SK-N-SH treated with all-trans-retinoic acid at 6 μM for 48 hours (cell line): Measurements from ENCODE around the gene ZKSCAN8.
A peak's percentile ranks its signal among the peaks of the same experiment; 100 is the strongest.

Source experiments
- ATAC-seq: fragments of 200-7000 bp; cut with Tn5 transposase; 3 replicates; pipeline ENCODE4 v1.9.1; 2020; ENCODE audit warnings: mild to moderate bottlenecking, moderate library complexity
- BACH2 ChIP-seq: fragments of 250-450 bp; sonication (Bioruptor Pico); IDR thresholded peaks from 2 replicates; pipeline ENCODE4 v1.9.0; 2021; ENCODE audit warnings: mild to moderate bottlenecking, borderline replicate concordance
- CREB5 ChIP-seq: fragments of 250-450 bp; sonication (Bioruptor Pico); IDR thresholded peaks from 2 replicates; pipeline ENCODE4 v1.5.1; 2020; ENCODE audit warnings: low read depth, mild to moderate bottlenecking, moderate library complexity
- CSDC2 ChIP-seq: fragments of 250-450 bp; sonication (Bioruptor Pico); IDR thresholded peaks from 2 replicates; pipeline ENCODE4 v1.5.0; 2020; ENCODE audit warnings: mild to moderate bottlenecking, moderate library complexity
- CSRNP3 ChIP-seq: fragments of 250-450 bp; sonication (Bioruptor Pico); IDR thresholded peaks from 2 replicates; pipeline ENCODE4 v1.5.1; 2021; ENCODE audit warnings: mild to moderate bottlenecking, moderate library complexity
- ESRRG ChIP-seq: fragments of 250-450 bp; sonication (Bioruptor Pico); IDR thresholded peaks from 2 replicates; pipeline ENCODE4 v1.6.1; 2021; ENCODE audit warnings: mild to moderate bottlenecking
- GLIS3 ChIP-seq: fragments of 250-450 bp; sonication (Bioruptor Pico); IDR thresholded peaks from 2 replicates; pipeline ENCODE4 v1.5.0; 2020; ENCODE audit warnings: mild to moderate bottlenecking, moderate library complexity
- ISL1 ChIP-seq: fragments of 250-450 bp; sonication (Bioruptor Pico); IDR thresholded peaks from 2 replicates; pipeline ENCODE4 v2.1.2; 2022; ENCODE audit warnings: mild to moderate bottlenecking, moderate library complexity
- OSR1 ChIP-seq: fragments of 250-450 bp; sonication (Bioruptor Pico); IDR thresholded peaks from 2 replicates; pipeline ENCODE4 v1.8.0; 2022; ENCODE audit warnings: moderate library complexity, mild to moderate bottlenecking, inconsistent platforms
- PATZ1 ChIP-seq: fragments of 250-450 bp; sonication (Bioruptor Pico); IDR thresholded peaks from 2 replicates; pipeline ENCODE4 v1.8.0; 2020; ENCODE audit warnings: mild to moderate bottlenecking, moderate library complexity, borderline replicate concordance
- PPARA ChIP-seq: fragments of 250-450 bp; sonication (Bioruptor Pico); IDR thresholded peaks from 2 replicates; pipeline ENCODE4 v1.5.0; 2020; ENCODE audit warnings: mild to moderate bottlenecking, borderline replicate concordance
- RARB ChIP-seq: fragments of 250-450 bp; sonication (Bioruptor Pico); IDR thresholded peaks from 2 replicates; pipeline ENCODE4 v1.8.0; 2021; ENCODE audit warnings: mild to moderate bottlenecking, moderate library complexity
- SNAI2 ChIP-seq: fragments of 250-450 bp; sonication (Bioruptor Pico); IDR thresholded peaks from 2 replicates; pipeline ENCODE4 v1.5.0; 2020; ENCODE audit warnings: mild to moderate bottlenecking, moderate library complexity
- TCF4 ChIP-seq: fragments of 250-450 bp; sonication (Bioruptor Pico); IDR thresholded peaks from 2 replicates; pipeline ENCODE4 v1.8.0; 2021; ENCODE audit warnings: mild to moderate bottlenecking, moderate library complexity, borderline replicate concordance
- TOX ChIP-seq: fragments of 250-450 bp; sonication (Bioruptor Pico); IDR thresholded peaks from 2 replicates; pipeline ENCODE4 v1.8.0; 2021; ENCODE audit warnings: mild to moderate bottlenecking, moderate library complexity, borderline replicate concordance
- TSHZ2 ChIP-seq: fragments of 250-450 bp; sonication (Bioruptor Pico); IDR thresholded peaks from 2 replicates; pipeline ENCODE4 v1.5.0; 2020; ENCODE audit warnings: mild to moderate bottlenecking, moderate library complexity
- ZC3H10 ChIP-seq: fragments of 250-450 bp; sonication (Bioruptor Pico); IDR thresholded peaks from 2 replicates; pipeline ENCODE4 v1.5.1; 2021; ENCODE audit warnings: mild to moderate bottlenecking, moderate library complexity
- ZFP3 ChIP-seq: fragments of 250-450 bp; sonication (Bioruptor Pico); IDR thresholded peaks from 2 replicates; pipeline ENCODE4 v1.5.0; 2020; ENCODE audit warnings: mild to moderate bottlenecking, moderate library complexity
- ZFP30 ChIP-seq: fragments of 450-650 bp; formaldehyde crosslinking; IDR thresholded peaks from 2 replicates; pipeline ENCODE4 v1.5.0; 2022; ENCODE audit warnings: mild to moderate bottlenecking, moderate library complexity
- ZNF565 ChIP-seq: fragments of 450-650 bp; formaldehyde crosslinking; conservative IDR thresholded peaks from 2 replicates; pipeline ENCODE4 v1.5.0; 2020; ENCODE audit warnings: low read depth, mild to moderate bottlenecking, moderate library complexity
- ZNF70 ChIP-seq: fragments of 450-650 bp; formaldehyde crosslinking; IDR thresholded peaks from 2 replicates; pipeline ENCODE4 v1.5.0; 2020; ENCODE audit warnings: mild to moderate bottlenecking, moderate library complexity
- ZNF8 ChIP-seq: fragments of 450-650 bp; formaldehyde crosslinking; IDR thresholded peaks from 2 replicates; pipeline ENCODE4 v1.5.0; 2020; ENCODE audit warnings: mild to moderate bottlenecking, moderate library complexity

The ZKSCAN8 gene

GRCh38 chr6:28161410-28162079 is 19.9 kb downstream of the ZKSCAN8 start:
- peak; percentile 98 for ATAC-seq
- TF ChIP-seq TOX (CRISPR knock-in tag): no peak
- no peak for TF ChIP-seq CREB5 (CRISPR knock-in tag)
- TF ChIP-seq ZNF70 (CRISPR knock-in tag): peak; percentile 22; the same call in 1 of the 2 replicates
- peak; percentile 50; the same call in 1 of the 2 replicates for TF ChIP-seq TSHZ2 (CRISPR knock-in tag)
- no peak for TF ChIP-seq ZNF565 (CRISPR knock-in tag)
- no peak for TF ChIP-seq ZC3H10 (CRISPR knock-in tag)
- peak; percentile 54; the same call in 1 of the 2 replicates for TF ChIP-seq ZFP3 (CRISPR knock-in tag)
- TF ChIP-seq ZNF8 (CRISPR knock-in tag): peak; percentile 71
- TF ChIP-seq SNAI2 (CRISPR knock-in tag): 0 out of 2 replicates have a peak, but pooled peaks have one; percentile 52
- no peak for TF ChIP-seq ISL1 (CRISPR knock-in tag)
- no peak for TF ChIP-seq OSR1 (CRISPR knock-in tag)
- no peak for TF ChIP-seq BACH2 (CRISPR knock-in tag)
- TF ChIP-seq TCF4 (CRISPR knock-in tag): no peak
- no peak for TF ChIP-seq CSRNP3 (CRISPR knock-in tag)
- TF ChIP-seq PATZ1 (CRISPR knock-in tag): no peak
- no peak for TF ChIP-seq ESRRG (CRISPR knock-in tag)
- no peak for TF ChIP-seq PPARA
- 0 out of 2 replicates have a peak, but pooled peaks have one; percentile 56 for TF ChIP-seq CSDC2 (CRISPR knock-in tag)
- no peak; the same call in 1 of the 2 replicates for TF ChIP-seq GLIS3 (CRISPR knock-in tag)
- TF ChIP-seq, all 23 proteins: peak for 6

- ATAC-seq: no peak
- TF ChIP-seq GLIS3 (CRISPR knock-in tag) (no peak), PPARA (no peak), ZFP3 (CRISPR knock-in tag) (no peak), ESRRG (CRISPR knock-in tag) (no peak), ZNF565 (CRISPR knock-in tag) (no peak), ZC3H10 (CRISPR knock-in tag) (no peak), TSHZ2 (CRISPR knock-in tag) (no peak), TCF4 (CRISPR knock-in tag) (no peak), OSR1 (CRISPR knock-in tag) (no peak), ISL1 (CRISPR knock-in tag) (no peak), ZFP30 (CRISPR knock-in tag) (no peak), ZNF70 (CRISPR knock-in tag) (no peak), CREB5 (CRISPR knock-in tag) (no peak), CSRNP3 (CRISPR knock-in tag) (no peak), ZNF8 (CRISPR knock-in tag) (no peak), RARB (CRISPR knock-in tag) (no peak)
Measured at GRCh38 chr6:28165563-28165962, 23.9 kb downstream of the ZKSCAN8 start.
